ENCODE data around the gene MT3. TPM values are rescaled to one million over a fixed set of nuclear protein-coding genes. Genes with fewer than 3 reads are reported as not detected.

The MT3 gene
- total and polyA plus RNA-seq, 2 of the 13 experiments (the other 11 are each of a cell fraction or from before 2014, with no cell fraction given) = not detected

GRCh38 chr16:56610017-56610608, 20.8 kb downstream of the MT3 start (continued):
- no peak for TF ChIP-seq ZHX2 (IDR thresholded peaks at IDR 0.05; ENCODE audit: low read depth)
- no peak for TF ChIP-seq ZHX2 (CRISPR knock-in tag; IDR thresholded peaks at IDR 0.05; ENCODE audit: borderline replicate concordance)
- no peak for TF ChIP-seq IRX3 (CRISPR knock-in tag; IDR thresholded peaks at IDR 0.05; ENCODE audit: borderline replicate concordance, low read depth)
- no peak for TF ChIP-seq SMAD9 (CRISPR knock-in tag; IDR thresholded peaks at IDR 0.05)
- no peak for TF ChIP-seq TARDBP (CRISPR knock-in tag; IDR thresholded peaks at IDR 0.05)
- TF ChIP-seq AKAP8 (CRISPR knock-in tag; IDR thresholded peaks at IDR 0.05) = peak; percentile 66; the same call in 1 of the 2 replicates
- no peak for TF ChIP-seq CENPT (CRISPR knock-in tag; IDR thresholded peaks at IDR 0.05; ENCODE audit: low read depth)
- TF ChIP-seq MXD4 (CRISPR knock-in tag; IDR thresholded peaks at IDR 0.05) = no peak; the same call in 1 of the 2 replicates
- TF ChIP-seq GLMP (CRISPR knock-in tag; IDR thresholded peaks at IDR 0.05; ENCODE audit: borderline replicate concordance) = no peak
- no peak for TF ChIP-seq ZSCAN30 (CRISPR knock-in tag; IDR thresholded peaks at IDR 0.05)
- no peak for TF ChIP-seq ZNF362 (CRISPR knock-in tag; IDR thresholded peaks at IDR 0.05; ENCODE audit: borderline replicate concordance)
- no peak for TF ChIP-seq ZNF784 (CRISPR knock-in tag; IDR thresholded peaks at IDR 0.05; ENCODE audit: borderline replicate concordance)
- TF ChIP-seq ARNT (IDR thresholded peaks at IDR 0.05) = no peak
- TF ChIP-seq ZNF326 (CRISPR knock-in tag; IDR thresholded peaks at IDR 0.05; ENCODE audit: borderline replicate concordance) = no peak
- TF ChIP-seq PRDM4 (CRISPR knock-in tag; IDR thresholded peaks at IDR 0.05; ENCODE audit: borderline replicate concordance) = no peak
- no peak for TF ChIP-seq ZNF629 (CRISPR knock-in tag; conservative IDR thresholded peaks at IDR 0.05)
- TF ChIP-seq ERF (CRISPR knock-in tag; IDR thresholded peaks at IDR 0.05) = no peak

Data from HepG2 (cell line).